NCI-H524 (cell line): ENCODE results near the gene IL17REL.
"Not testable (repeated sequence)": the region's sequence is repeated elsewhere in the genome, so short reads cannot be mapped to it uniquely, and the experiment has no call there.

Experiments used
- DNase-seq, 2 experiments: peaks; one replicate each; lab custom pipeline; 2025; lab: John Stamatoyannopoulos, UW

The IL17REL gene

DNA sequence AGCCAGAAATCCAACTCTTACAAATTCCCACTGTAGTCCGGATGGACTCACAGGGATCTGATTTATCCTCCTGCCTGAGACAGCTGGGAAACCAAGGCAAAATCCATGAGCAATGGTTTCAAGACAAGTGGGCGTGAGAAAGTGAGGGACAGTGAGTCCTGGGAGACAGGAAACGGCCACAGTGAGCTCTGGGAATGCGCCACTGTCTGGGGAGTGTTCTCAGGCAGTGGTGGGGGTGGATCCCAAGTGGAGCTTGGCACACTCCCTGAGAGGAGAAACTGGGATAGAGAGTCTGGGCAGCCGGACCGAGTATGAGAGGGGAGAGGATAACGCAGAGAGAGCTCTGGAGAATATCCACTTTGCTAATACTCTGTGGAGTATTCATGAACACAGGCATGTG lies 9.8 kb downstream of the IL17REL start:
- no peak for DNase-seq

DNA sequence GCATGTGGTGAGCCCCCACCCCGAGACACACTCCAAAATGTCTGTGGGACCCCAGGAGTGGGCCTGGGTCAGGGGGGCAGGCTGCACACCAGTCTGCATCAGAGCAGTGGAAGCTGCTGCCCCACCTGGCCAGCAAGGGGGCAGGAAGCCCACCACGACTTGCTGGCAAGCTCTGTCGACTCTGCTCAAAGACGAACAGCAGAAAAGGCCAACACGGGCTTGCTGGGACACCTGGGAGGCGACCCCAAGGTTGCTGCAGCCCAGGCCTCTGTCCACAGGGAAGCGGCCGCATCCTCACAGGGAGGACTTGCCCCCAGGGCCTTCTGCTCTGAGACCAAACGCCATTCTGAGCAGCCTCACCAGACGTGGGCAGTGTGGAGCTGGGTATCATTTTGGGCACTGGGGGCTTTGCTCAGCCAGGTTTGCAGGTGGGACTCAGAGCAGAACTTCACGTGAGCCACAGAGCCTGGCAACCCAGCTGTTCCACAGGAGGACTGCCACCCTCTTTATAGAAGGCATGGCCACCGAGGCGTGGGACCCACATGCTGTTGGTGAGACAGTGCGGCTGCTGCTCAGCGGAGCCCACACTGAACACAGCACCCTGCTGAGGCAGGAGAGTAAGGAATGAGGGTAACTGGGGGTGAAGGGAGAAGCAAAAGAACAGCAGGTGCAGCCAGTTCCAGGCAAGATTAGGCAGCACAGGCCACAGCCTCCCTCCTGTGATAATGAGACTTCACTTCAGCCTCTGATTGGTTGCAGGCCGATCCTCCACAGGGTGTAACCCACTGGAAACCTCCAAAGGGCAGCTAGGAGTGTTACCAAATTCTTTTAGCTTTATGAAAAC lies 11.0 kb downstream of the IL17REL start:
- no peak for DNase-seq

DNA sequence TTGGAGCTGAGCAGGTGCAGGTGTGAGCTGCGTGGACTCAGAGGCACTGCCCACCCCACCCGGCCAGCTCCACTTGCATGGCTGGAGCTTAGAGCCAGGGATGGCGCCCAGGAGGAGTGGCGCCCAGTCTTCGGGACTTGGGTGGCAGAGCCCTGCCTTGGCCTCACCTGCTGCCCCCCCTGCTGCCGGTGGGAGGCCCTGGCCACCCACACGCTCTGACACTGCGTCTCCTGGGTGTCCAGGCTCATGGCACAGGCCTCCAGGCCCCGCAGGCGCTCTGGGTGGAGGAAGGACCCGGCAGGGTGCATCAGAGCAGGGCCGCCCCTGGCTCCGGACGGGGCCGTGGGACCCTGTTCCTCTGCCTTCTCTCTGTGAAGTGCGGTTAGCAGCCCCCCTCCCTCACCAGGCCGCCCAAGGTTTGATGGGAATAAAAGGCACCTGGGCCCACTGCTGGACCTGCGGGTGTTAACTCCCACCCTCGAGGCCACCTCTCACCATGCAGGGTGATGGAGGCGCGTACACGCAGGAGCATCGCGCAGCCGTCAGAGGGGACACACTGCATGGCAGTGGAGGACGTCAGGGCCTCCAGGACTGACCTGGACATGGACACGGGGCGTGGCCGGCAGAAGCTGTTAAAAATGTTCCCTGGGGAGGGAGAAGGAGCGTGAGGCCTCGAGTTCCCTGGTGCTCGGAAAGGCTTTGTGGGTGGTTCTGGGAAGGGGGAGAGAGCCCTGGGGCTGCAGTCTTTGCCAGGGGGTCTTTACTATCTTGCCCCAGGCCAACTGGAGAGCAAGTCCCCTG lies 11.8 kb downstream of the IL17REL start:
- no peak for DNase-seq

DNA sequence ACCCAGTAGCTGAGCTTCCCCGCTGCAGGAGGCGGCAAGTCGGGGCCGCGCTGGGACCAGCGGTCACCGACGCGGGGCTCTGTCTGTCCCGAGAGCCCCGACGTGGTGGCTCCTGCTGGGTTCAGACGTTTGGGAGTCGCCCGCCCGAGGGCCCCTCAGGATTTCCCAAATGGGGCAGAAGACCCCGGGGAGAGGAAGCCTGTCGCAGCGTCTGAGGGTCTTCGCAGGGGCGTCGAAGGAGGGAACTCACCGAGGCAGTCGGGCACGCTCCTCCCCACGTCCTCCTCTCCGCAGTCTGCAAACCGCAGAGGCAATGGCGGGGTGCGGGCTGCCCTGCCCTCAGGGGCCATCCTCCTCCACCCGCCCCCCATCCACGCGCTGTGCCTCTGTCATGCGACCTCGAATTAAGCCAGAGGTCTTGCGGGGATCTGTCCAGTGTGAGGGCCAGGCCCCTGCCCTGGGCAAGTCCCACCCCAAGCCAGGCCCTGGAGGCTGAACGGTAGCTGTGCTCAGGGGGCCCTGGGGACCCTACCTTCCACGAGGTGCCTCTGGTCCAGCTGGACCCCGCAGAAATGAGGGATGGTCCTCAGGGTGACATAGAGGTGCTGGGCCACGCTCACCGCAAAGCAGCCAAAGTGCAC lies 12.5 kb downstream of the IL17REL start:
- DNase-seq: no peak

DNA sequence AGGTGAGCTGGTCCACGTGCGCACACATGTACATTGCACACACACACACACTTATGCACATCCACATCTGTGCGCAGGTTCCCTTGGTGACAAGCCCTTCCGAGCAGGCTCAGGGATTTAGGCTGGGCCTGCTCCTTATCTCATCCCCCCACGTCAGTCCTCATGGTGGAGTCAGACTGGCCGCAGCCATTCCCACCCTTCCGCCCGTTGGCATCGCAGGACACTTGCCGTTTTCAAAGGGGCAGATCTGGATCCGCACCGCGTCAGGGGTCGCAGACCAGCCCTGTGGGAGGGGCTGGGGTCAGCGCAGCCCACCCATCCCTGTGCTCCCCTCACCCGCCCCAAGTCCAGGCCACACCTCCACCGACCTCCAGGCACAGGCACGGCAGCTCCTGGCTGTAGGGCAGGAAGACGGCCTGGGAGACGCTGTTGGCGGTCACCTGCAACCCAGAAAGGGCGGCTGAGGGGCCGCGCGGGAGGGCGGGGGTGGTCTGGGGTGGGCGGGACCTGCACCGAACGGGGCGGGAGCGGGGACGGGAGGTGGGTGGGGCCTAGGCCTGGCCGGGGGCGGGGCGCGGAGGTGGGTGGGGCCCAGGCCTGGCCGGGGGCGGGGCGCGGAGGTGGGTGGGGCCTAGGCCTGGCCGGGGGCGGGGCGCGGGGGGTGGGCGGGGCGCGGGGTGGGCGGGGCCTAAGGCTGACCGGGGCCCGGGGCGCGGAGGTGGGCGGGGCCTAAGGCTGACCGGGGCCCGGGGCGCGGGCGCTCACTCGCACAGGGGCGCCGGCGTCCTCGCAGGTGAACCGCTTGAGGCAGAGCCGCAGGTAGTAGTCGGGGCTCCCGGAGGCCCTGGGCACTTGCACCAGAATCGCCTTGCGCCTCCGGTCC lies 13.3 kb downstream of the IL17REL start:
- no peak for DNase-seq

DNA sequence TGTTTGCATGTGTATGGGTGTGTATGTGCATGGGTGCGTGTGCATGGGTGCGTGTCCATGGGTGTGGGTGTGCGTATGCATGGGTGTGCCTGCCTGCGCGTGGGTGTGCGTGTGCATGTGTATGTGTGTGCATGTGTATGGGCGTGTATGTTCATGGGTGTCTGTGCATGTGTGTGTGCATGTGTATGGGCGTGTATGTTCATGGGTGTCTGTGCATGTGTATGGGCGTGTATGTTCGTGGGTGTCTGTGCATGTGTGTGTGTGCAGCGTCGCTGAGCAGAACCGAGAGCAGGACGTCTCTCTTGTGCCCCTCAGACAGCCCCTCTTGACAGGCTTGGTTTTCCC lies 13.9 kb downstream of the IL17REL start:
- DNase-seq: no peak

DNA sequence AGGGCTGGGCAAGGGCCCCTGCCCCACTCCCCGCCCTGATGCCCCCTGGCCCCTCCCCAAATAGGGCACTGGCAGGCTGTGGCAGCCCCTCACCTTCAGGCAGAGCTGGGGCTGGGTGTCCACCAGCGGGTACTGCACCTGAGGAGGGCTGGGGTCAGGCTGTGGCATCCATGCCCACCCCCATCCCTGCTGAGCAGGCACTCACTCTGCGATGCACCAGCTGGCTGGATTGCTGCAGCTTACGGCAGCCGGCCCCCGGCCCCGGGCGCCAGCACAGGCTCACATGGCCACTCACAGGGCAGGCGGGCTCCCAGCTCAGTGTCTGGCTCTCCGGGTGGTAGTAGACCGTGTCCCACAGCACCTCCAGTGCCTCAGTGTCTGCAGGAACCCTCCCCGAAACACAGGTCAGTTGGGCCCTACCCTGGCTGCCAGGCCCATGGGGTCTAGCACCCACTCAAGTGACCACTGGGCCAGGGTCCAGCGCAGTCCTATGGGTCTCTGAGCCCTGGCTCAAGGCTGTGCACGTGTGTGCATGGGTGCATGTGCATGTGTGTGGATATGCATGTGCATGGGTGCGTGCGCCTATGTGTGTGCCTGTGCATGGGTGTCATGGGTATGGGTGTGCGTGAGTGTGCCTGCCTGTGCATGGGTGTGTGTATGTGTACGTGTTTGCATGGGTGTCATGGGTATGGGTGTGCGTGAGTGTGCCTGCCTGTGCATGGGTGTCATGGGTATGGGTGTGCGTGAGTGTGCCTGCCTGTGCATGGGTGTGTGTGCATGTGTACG lies 14.4 kb downstream of the IL17REL start:
- DNase-seq: peak in 1 of 2 experiments; percentile 21

DNA sequence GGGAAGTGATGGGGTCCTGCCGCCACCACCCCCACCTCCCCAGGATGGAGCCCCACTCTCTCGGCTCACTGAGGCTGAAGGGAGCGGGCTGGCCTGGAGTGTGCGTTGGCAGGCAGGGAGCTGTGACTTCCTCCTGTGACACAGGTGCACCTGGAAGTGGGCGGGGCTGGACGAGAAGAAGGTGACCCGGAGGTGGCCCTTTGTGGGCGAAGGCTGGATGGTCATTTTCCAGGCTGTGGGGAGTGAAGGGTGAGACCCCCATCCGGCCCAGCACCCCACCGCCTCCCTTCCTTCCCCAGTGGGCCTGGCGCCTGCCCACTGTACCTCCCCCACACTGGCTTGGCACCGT lies 15.3 kb downstream of the IL17REL start:
- DNase-seq: no peak

DNA sequence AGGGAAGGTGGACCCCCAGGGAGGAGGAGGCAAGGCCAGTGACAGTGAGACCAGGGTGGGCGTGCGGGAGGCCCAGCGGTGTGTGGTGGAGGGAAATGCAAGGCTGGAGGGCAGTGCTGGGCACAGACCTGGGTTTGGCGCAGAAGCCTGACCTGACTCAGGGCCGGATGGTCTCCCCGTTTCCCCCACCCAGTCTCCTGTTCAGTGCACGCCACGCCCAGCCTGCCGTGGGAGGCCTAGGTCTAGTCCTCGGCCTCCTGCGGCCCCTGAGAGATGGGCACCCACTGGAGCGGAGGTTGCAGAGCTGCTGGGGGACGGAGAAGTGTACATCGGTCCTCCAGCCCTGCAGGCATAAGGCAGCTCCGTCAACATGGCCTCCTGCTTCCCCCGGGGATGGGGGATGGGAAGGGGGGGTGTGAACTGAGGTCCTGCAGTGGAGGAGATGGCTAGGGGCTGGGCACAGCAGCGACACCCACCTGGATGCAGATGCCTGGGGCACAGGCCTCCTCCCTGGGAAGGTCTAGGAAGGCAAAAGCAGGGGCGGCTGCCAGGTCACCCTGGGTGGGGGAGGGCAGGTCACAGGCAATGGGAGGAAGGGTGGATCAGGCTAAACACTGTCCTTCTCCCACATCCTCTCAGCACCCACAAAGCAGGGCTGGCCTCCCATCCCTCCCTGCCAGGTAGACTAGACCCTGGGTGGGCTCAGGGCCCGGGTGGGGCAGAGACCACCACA lies 15.9 kb downstream of the IL17REL start:
- DNase-seq: no peak

DNA sequence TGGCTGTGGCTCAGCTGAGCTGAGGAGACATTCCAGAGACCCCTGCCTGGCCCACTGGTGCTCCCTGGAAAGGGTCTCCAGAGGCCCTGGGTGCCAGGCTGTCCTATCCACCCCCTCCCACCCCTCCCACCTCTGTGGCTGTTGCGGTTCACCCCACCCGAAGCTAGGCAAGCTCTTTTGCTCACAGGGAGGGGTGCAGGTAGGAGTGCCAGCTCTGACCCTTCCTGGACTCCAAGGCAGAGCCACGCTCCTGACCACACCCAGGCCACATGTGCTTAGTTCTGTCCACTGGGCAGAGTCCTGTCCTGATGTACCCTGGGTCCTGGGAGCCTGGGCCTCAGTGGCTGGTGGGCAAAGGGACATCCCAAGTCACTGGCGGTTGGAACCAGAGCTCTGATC lies 16.4 kb downstream of the IL17REL start:
- DNase-seq: no peak

DNA sequence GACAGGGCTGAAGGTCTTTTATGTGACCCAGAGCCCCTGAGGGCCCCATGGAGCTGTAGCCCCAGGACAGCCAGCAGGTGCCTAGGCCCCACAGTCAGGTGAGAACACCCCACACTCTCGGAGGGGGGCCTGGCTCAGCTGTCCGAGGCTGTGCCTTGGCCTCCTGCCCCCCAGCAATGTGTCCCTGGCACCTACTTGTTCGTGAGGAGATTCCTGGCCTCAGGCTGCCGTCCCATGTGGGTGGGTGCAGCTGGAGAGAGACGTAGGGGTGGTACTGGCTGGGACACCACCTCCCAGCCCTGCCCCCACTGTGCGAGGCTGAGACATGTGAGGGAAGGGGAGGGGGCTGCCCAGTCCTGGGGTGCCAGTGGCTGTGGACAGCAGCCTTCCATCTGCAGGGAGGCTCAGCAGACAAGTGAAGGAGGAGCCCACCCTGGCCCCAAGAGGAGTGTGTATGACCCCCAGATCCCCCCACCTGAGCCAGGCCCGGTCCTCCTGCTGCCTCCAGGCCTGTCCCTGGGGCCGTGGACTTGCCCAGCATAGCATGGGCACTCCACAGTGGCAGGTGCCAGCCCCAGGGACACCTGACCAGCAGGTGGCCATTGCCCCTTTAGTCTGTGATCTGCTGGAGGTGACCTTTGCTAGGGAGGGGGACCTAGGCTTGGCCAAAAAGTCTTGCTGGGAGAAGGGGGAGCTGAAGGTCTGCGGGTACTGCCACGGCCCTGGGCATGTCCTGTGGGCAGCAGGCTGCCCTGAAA lies 17.0 kb downstream of the IL17REL start:
- DNase-seq: no peak

DNA sequence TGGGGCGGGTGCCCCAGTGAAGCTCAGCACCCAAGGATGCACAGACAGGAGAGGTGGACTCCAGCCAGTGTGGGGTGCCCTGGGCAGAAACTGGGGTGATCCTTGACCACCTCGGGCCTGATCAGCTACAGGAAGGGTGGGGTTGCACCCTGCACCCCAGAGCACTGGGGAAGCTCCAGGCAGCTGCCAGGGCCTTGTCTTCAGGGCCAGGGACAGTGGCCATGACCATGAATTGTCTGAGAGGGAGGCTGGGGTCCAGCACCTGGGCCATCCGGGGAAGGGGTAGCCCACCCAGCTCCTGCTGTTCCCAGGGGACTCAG lies 17.6 kb downstream of the IL17REL start:
- no peak for DNase-seq

DNA sequence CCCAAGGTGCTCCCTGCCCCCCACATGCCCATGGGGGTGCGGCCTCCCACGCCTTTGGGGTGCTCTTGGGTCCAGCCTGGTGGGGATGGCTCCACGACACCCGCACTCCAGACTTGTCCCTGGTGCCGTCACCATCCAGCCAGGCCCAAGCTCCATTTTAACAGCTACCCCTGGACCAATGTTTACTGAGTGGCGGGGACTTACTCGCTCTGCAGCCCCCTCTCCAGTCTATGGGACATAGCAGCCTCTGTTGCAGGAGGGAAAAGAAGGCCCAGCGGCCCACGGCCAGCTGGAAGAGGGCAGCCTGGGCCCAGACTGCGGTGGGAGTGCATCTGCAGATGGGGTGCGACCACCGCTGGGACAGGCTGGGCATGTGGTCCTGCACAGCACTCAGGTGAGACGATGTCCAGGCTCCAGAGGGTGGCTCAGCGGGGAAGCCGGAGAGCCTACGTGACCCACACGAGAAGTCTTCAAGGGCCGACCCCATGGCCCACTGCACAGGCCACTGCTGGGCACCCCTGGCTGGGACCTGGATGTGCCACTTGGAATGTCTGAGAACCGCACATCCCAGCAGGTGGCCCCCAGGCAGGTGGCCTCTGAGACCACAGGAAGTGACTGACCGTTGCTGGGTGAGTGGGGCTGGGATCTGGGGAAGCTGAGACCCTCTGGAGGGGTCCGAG lies 18.1 kb downstream of the IL17REL start:
- DNase-seq: no peak

DNA sequence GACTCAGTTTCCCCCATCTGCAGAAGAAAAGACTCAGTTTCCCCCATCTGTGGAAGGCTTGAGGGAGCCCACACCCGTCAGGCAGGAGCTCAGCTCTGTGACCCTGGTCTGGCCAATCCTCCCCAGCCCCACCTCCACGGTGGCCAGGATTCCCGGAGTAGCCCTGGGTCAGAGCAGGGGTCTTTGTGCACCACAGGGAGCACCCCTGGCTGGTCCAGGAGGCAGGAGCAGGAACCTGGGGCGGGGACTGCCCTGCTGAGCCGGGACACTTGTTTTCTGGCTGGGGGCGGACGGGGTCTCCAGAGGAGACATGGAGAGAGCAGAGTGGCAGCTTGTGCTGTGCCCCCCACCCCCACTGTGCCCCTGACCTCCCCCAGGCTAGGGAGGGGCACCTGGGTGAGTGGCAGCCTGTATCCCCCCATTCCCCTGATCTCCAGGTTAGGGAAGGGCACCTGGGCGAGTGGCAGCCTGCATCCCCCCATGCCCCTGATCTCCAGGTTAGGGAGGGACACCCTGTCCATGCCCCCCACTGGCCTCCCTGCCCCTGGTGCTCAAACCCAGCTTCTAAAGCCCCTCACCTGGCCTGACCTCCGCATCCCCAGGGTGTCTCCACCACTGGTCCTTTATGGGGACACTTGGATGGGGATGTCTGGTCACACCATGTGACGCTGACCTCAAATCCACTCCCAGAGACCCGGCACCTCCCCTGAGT lies 18.8 kb downstream of the IL17REL start:
- no peak for DNase-seq

DNA sequence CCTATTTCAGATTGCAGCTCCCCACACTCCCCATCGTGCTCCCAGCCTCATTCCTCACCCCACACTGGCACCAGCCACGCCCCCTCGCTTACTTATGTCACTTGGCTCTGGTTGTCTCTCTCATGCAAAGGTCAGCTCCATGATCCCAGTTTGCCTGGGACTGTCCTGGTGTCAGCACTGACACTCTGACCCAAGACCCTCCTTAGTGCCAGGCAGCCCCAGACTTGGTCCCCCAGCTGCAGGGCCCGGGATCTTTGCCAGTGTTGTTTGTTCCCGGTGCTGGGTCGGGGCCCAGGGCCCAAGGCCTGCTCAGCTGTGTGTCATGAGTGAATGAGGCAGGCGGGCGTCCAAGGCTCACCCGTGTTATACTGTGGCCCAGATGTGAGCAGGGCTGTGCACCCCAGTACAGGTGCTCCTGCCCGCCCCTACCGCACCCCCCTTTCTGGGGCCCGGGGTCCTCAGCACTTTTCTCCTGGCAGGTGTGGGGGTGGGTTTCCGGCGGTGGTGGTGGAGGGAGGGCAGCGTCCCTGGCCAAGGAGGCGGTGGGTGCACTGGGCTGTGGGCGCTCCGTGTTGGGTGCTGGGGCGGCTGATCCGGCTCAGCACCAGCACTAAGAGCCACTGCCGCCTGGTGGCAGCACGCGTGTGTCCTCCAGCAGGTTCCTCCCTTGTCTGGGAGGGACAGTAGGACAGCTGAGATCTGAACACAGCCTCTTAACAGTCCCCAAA lies 19.5 kb downstream of the IL17REL start:
- DNase-seq: peak in 1 of 2 experiments; percentile 56

DNA sequence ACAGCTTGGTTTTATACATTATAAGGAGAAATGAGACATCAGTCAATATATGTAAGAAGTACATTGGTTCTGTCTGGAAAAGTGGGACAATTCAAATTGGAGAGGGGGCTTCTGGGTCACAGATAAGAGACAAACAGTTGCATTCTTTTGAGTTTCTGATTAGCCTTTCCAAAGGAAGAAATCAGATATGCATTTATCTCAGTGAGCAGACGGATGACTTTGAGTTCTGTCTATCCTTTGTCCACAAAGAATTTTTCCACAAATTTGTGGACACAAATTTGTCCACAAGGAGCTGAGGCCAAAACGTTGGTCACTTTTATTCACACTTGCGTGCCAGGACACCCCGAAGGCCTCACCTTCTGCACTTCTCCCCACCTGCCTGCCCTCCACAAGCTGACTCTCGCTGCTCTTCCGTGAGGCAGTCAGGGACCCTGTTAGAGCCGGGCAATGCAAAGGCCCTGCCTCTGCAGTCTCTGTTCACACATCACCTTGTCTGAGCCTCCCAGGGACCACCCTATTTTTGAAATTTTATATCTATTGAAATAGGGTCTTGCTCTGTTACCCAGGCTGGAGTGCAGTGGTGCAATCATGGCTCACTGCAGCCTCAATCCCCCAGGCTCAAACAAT lies 20.5 kb downstream of the IL17REL start:
- no peak for DNase-seq

DNA sequence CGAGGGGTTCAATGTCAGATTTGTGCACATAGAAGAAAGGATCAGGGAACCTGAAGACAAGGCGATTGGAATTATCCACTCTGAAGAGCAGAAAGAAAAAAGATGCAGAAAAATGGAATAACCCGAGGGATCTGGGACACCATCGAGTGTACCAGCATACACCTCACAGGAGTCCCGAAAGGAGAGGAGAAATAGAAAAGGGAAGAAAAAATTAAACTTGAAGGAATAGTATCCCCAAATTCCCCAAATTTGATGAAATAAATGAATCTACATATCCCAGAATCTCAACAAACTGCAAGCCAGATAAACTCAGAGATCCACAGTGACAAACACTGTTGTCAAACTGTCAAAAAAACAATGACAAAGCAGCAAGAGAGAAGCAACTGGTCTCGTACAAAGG lies 21.4 kb downstream of the IL17REL start:
- no peak for DNase-seq

DNA sequence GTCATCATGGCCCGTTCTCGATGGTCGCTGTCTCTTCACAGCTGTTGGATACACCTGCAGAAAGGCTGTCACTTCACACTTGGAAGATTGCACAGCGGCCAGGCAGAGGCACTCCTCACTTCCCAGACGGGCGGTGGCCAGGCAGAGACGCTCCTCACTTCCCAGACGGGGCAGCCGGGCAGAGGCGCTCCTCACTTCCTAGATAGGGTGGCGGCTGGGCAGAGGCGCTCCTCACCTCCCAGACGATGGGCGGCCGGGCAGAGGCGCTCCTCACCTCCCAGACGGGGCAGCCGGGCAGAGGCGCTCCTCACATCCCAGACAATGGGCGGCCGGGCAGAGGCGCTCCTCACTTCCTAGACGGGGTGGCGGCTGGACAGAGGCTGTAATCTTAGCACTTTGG lies 22.7 kb downstream of the IL17REL start:
- not testable (repeated sequence) for DNase-seq
